ENCODE data around the gene SEPTIN3. TPM values are rescaled to one million over a fixed set of nuclear protein-coding genes. Genes with fewer than 3 reads are reported as not detected.

SEPTIN3 gene
- total and polyA plus RNA-seq, 10 of the 15 experiments (the other 5 are each of a cell fraction or from before 2014, with no cell fraction given): 0.05 to 3.1 (median 0.87) TPM

DNA sequence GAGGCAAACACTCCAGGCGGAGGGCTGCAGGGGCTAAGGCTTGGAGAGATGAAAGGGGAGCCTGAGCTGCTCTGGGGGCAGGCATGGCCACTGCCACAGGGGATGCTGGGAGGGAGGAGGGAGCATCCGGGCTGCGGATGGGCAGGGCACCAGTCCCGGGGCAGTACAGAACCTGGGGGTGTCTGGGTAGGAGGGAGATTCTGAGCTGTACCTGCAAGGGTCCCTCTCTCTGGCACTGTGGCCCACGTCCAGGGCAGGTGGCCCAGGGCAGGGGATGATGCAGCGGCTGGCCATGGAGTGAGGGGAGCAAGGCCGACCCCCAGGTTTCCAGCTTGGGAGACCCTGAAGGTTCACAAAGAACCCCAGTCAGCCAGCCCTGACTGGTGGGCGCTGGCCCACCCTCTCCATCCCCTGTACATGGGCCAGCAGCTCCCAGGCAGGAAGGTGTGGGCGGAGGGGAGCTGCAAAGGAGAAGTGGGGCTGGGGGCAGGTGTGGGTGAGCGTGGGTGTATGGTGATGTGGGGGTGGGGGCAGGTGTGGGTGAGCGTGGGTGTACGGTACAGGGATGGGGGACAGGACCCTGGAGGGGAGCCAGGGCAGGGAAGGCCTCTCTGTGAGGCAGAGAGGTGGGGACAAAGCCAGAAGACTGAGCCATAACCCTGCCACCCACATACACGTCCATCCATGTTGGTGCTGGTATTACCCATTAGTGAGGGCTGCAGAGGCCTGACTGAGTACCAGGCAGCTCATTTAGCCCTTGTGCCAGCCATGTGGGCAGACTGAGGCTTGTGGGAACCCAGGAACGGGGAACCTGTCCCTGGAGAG, 40.4 kb upstream of the SEPTIN3 start (continued):
- TF ChIP-seq, protein P1, sequence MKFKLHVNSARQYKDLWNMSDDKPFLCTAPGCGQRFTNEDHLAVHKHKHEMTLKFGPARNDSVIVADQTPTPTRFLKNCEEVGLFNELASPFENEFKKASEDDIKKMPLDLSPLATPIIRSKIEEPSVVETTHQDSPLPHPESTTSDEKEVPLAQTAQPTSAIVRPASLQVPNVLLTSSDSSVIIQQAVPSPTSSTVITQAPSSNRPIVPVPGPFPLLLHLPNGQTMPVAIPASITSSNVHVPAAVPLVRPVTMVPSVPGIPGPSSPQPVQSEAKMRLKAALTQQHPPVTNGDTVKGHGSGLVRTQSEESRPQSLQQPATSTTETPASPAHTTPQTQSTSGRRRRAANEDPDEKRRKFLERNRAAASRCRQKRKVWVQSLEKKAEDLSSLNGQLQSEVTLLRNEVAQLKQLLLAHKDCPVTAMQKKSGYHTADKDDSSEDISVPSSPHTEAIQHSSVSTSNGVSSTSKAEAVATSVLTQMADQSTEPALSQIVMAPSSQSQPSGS (IDR thresholded peaks at IDR 0.05; ENCODE audit: low read length): no peak
- TF ChIP-seq RELA (IDR thresholded peaks at IDR 0.05; ENCODE audit: borderline replicate concordance, partially characterized antibody) (no peak), YY1 (IDR thresholded peaks at IDR 0.05; ENCODE audit: low read depth, low read length) (0 out of 2 replicates have a peak, but pooled peaks have one; percentile 9), E2F8 (IDR thresholded peaks at IDR 0.05; ENCODE audit: low read depth, partially characterized antibody) (no peak), ZNF274 (IDR thresholded peaks at IDR 0.05; ENCODE audit: insufficient read depth, insufficient read length) (no peak), POLR2A (IDR thresholded peaks at IDR 0.05; ENCODE audit: low read depth, low read length) (peak; percentile 46; the same call in 1 of the 2 replicates), MTA2 (IDR thresholded peaks at IDR 0.05; ENCODE audit: low read depth) (no peak), HCFC1 (IDR thresholded peaks at IDR 0.05; ENCODE audit: low read length) (no peak), NBN (IDR thresholded peaks at IDR 0.05) (peak; percentile 56; the same call in 1 of the 2 replicates), NFIC (IDR thresholded peaks at IDR 0.05; ENCODE audit: low read depth, low read length) (no peak), LARP7 (IDR thresholded peaks at IDR 0.05) (no peak), DPF2 (IDR thresholded peaks at IDR 0.05) (peak; percentile 32; the same call in 1 of the 2 replicates), SREBF2 (IDR thresholded peaks at IDR 0.05; ENCODE audit: low read length) (no peak), SUZ12 (IDR thresholded peaks at IDR 0.05; ENCODE audit: unreplicated experiment) (no peak), FOXK2 (IDR thresholded peaks at IDR 0.05) (no peak), SPI1 (IDR thresholded peaks at IDR 0.05; ENCODE audit: borderline replicate concordance, insufficient read depth, low read depth, low read length) (0 out of 2 replicates have a peak, but pooled peaks have one; percentile 25), MAX (IDR thresholded peaks at IDR 0.05; ENCODE audit: low read depth, low read length) (no peak)
- TF ChIP-seq, protein P2, sequence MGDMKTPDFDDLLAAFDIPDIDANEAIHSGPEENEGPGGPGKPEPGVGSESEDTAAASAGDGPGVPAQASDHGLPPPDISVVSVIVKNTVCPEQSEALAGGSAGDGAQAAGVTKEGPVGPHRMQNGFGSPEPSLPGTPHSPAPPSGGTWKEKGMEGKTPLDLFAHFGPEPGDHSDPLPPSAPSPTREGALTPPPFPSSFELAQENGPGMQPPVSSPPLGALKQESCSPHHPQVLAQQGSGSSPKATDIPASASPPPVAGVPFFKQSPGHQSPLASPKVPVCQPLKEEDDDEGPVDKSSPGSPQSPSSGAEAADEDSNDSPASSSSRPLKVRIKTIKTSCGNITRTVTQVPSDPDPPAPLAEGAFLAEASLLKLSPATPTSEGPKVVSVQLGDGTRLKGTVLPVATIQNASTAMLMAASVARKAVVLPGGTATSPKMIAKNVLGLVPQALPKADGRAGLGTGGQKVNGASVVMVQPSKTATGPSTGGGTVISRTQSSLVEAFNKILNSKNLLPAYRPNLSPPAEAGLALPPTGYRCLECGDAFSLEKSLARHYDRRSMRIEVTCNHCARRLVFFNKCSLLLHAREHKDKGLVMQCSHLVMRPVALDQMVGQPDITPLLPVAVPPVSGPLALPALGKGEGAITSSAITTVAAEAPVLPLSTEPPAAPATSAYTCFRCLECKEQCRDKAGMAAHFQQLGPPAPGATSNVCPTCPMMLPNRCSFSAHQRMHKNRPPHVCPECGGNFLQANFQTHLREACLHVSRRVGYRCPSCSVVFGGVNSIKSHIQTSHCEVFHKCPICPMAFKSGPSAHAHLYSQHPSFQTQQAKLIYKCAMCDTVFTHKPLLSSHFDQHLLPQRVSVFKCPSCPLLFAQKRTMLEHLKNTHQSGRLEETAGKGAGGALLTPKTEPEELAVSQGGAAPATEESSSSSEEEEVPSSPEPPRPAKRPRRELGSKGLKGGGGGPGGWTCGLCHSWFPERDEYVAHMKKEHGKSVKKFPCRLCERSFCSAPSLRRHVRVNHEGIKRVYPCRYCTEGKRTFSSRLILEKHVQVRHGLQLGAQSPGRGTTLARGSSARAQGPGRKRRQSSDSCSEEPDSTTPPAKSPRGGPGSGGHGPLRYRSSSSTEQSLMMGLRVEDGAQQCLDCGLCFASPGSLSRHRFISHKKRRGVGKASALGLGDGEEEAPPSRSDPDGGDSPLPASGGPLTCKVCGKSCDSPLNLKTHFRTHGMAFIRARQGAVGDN (IDR thresholded peaks at IDR 0.05): peak; percentile 27; the same call in 1 of the 2 replicates
- TF ChIP-seq, protein P3, sequence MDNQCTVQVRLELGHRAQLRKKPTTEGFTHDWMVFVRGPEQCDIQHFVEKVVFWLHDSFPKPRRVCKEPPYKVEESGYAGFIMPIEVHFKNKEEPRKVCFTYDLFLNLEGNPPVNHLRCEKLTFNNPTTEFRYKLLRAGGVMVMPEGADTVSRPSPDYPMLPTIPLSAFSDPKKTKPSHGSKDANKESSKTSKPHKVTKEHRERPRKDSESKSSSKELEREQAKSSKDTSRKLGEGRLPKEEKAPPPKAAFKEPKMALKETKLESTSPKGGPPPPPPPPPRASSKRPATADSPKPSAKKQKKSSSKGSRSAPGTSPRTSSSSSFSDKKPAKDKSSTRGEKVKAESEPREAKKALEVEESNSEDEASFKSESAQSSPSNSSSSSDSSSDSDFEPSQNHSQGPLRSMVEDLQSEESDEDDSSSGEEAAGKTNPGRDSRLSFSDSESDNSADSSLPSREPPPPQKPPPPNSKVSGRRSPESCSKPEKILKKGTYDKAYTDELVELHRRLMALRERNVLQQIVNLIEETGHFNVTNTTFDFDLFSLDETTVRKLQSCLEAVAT (IDR thresholded peaks at IDR 0.05): no peak
- TF ChIP-seq, protein P4, sequence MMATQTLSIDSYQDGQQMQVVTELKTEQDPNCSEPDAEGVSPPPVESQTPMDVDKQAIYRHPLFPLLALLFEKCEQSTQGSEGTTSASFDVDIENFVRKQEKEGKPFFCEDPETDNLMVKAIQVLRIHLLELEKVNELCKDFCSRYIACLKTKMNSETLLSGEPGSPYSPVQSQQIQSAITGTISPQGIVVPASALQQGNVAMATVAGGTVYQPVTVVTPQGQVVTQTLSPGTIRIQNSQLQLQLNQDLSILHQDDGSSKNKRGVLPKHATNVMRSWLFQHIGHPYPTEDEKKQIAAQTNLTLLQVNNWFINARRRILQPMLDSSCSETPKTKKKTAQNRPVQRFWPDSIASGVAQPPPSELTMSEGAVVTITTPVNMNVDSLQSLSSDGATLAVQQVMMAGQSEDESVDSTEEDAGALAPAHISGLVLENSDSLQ (IDR thresholded peaks at IDR 0.05): no peak

Measured in GM12878 (cell line).